Dendritic cell treated with granulocyte-macrophage colony-stimulating factor and Interleukin-4, amounts not matched to agents 40 ng/mL and 50 ng/mL, for 4 days (primary cell): ENCODE data around the gene GABRD.

Experiments used
- H3K27ac Mint-ChIP-seq: one replicate; pipeline ENCODE4 v1.8.0; 2022; ENCODE audit warnings: mild to moderate bottlenecking, mixed read lengths
- H3K27me3 Mint-ChIP-seq: one replicate; pipeline ENCODE4 v1.8.0; 2022; ENCODE audit warnings: mild to moderate bottlenecking, mixed read lengths
- H3K36me3 Mint-ChIP-seq: one replicate; pipeline ENCODE4 v1.8.0; 2022; ENCODE audit warnings: low read depth, mixed read lengths
- H3K4me1 Mint-ChIP-seq: one replicate; pipeline ENCODE4 v1.8.0; 2022; ENCODE audit warnings: low read depth, mixed read lengths
- H3K4me3 Mint-ChIP-seq: one replicate; pipeline ENCODE4 v1.8.0; 2022; ENCODE audit warnings: mild to moderate bottlenecking, moderate library complexity, mixed read lengths
- H3K9me3 Mint-ChIP-seq: one replicate; pipeline ENCODE4 v1.8.0; 2022; ENCODE audit warnings: mixed read lengths
- intact Hi-C: fragments of 100-400 bp; cut with micrococcal nuclease; formaldehyde crosslinking; loops from one replicate; pipeline ENCODE4 v1.15.0; 2022

The GABRD gene

DNA sequence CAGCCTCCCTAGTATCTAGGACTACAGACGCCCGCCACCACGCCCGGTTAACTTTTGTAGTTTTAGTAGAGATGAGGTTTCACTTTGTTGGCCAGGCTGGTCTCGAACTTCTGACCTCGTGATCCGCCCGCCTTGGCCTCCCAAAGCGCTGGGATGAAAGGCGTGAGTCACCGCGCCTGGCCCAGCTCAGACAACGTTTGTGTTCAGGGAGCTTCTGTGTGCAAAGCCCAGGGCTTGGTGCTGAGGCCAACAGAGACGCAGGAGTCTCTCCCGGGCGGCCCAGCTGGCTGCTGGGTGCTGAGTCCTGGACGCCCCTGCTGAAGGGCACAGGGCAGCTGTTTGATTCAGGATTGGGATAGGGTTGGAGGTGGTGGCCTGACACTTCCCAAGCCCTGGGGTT is 34.1 kb downstream of the GABRD start:
- Mint-ChIP-seq H3K4me3 (no peak overlapping the region), H3K27me3 (peaks cover 48% of the 10 kb centered on the region), H3K4me1 (peaks cover 9% of the 10 kb centered on the region), H3K27ac (no peak overlapping the region), H3K9me3 (no peaks in the 10 kb centered on the region), H3K36me3 (no peaks in the 10 kb centered on the region)
- intact Hi-C loops = no loop called here

DNA sequence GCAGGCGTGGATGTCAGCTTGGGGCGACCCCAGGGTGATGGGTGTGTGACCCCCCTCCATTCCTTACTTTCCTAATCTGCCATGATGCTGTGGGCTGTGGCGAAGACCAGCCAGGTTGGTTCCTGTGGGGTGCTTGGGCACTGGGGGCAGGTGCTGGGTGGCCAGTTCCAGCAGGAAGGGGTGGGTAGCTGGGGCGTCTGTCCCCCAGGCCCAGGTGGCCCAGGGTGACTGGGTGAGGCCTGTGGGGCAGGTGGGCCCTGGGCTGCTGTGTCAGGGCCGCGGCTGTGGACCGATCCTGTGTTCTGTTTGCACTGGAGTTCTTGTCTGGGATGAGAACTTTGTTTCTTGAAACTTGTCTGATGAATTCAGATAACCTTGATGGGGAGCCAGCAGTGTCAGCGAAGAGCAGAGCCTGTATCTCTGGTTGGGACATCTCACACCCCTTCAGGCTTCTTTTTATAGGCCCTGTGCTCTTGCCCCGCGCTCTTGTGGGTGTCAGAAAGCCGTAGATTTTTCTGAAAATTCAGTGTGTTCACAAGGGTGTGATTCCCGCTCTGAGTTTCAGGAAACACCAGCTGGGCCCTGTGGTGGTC is 34.7 kb downstream of the GABRD start:
- H3K27ac Mint-ChIP-seq = no peak overlapping the region
- peaks cover 9% of the 10 kb centered on the region for H3K4me1 Mint-ChIP-seq

DNA sequence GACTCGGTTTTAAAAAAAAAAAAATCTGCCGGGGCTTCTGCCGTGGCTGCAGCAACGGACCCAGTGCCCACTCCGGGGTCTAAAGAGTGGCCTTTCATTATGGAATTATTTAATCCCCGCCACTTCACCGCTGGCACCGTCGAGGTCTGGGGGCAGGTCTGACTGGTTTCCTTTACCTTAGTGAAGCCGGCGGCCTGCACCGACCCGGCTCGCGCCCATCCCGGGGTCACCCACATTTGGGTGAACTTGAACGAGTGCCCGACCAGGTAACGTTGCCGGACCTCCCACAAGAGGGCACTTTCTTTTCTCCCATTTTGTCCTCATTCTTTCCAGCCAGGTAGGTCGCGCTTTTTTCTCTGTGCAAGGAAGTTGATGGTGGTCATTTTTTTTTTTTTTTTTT is 35.4 kb downstream of the GABRD start:
- intact Hi-C loops = no loop called here
- Mint-ChIP-seq H3K4me1 (peaks cover 3% of the 10 kb centered on the region), H3K9me3 (no peaks in the 10 kb centered on the region), H3K27me3 (peaks cover 37% of the 10 kb centered on the region), H3K36me3 (no peaks in the 10 kb centered on the region), H3K27ac (no peak overlapping the region), H3K4me3 (no peak overlapping the region)

More for the DNA sequence above, 34.7 kb downstream of the GABRD start:
- intact Hi-C loops = no loop called here
- no peak overlapping the region for H3K4me3 Mint-ChIP-seq
- H3K9me3 Mint-ChIP-seq = no peaks in the 10 kb centered on the region
- no peaks in the 10 kb centered on the region for H3K36me3 Mint-ChIP-seq
- H3K27me3 Mint-ChIP-seq = peaks cover 42% of the 10 kb centered on the region

DNA sequence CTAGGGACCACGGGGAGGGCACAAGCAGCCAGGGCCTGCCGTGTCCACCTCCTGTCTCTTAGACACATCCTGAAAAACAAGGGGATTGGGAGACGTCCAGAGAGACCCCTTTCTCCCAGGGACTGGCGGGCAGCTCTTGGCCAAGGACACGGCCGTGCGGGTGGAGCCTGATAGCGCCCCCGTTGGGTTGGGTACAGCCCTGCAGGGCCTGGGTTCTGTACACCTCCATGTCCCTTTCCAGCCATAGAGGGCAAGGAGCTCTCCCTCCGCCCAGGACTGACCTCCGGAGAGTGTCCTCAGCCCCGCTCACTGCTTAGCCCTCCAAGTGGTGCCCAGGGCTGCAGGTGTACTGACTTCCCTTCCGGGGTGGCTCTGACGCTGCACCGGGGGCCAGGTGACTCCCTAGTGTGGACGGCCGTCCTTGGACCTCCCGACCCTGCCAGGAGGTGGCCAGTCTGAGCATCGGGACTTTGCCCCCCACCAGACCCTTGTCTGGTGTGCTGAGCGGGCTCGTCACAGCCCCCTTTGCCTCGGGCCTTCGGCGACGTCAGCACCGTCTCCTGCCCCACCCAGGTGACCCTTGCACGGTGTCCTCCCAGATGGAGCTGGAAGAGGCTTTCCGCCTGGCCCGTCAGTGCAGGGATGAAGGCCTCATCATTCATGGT is 36.9 kb downstream of the GABRD start:
- no peak overlapping the region for H3K27ac Mint-ChIP-seq
- no peaks in the 10 kb centered on the region for H3K9me3 Mint-ChIP-seq
- H3K4me3 Mint-ChIP-seq = no peak overlapping the region
- peaks cover 29% of the 10 kb centered on the region for H3K27me3 Mint-ChIP-seq
- no peaks in the 10 kb centered on the region for H3K36me3 Mint-ChIP-seq
- H3K4me1 Mint-ChIP-seq = no peaks in the 10 kb centered on the region
- intact Hi-C loops = no loop called here

DNA sequence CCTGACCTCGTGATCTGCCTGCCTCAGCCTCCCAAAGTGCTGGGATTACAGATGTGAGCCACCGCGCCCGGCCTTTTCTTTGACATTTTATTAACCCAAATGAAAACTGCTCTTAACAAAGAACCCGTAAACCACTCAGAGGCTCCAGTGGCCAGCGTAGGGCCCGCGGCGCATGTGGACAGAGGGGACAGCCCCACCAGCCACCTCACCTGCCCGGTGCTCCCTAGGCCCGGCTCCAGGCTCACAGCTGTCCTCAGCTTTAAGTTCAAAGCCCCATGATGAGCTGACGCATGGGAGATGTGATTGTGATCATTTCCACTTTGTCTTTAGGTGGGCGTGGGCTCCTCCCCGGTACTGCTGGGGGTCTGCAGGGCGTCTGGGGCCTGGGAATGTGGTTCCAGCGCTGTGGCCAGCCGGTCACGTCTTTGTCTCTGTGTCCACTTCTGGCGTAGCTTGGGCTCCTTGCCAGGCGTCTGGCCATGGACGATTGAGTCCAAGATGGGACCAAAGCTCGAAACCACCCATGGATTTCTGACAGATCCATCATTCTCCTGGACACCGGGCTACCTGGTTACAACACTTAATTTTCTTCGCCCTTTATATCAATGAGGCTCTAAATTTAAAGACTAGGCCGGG is 37.9 kb downstream of the GABRD start:
- H3K4me1 Mint-ChIP-seq = no peaks in the 10 kb centered on the region
- intact Hi-C loops = no loop called here
- no peak overlapping the region for H3K27ac Mint-ChIP-seq
- H3K9me3 Mint-ChIP-seq = no peaks in the 10 kb centered on the region
- H3K4me3 Mint-ChIP-seq = no peak overlapping the region
- H3K27me3 Mint-ChIP-seq = peaks cover 19% of the 10 kb centered on the region
- no peaks in the 10 kb centered on the region for H3K36me3 Mint-ChIP-seq

DNA sequence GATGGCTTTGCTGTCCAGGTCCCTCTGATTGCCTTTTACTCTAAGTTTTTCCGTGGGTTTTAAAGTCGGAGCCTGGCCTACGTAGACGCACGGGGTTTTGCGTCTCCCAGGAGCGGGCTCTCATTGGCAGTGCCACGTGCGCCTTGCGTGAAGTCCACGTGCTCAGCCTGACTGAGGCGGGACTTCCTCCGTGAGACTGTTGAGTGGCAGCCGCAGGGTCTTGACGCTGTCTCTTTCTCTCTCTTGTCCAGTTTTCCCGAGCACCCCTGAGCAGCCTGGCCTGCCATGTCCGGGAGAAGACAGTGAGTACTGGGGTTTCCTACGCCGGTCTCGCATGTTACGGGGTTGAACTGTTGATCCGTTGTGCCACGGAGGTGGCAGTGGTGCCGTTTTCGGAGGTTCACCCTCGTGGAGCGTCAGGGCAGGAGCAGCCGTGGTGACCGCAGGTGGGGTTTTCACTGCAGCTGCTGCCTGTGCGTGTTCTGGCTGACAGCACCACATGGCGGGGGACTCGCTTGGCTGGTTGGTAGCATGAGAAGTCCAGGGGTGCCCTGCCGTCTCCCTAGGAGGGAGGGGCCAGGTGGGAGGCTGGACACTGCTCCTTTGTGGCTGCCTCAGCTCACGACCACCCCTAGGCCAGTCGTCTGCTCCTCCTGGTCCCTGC is 40.3 kb downstream of the GABRD start:
- intact Hi-C loops = no loop called here
- Mint-ChIP-seq H3K4me3 (no peak overlapping the region), H3K27ac (no peak overlapping the region), H3K4me1 (no peaks in the 10 kb centered on the region), H3K9me3 (no peaks in the 10 kb centered on the region), H3K27me3 (peaks cover 10% of the 10 kb centered on the region), H3K36me3 (no peaks in the 10 kb centered on the region)

DNA sequence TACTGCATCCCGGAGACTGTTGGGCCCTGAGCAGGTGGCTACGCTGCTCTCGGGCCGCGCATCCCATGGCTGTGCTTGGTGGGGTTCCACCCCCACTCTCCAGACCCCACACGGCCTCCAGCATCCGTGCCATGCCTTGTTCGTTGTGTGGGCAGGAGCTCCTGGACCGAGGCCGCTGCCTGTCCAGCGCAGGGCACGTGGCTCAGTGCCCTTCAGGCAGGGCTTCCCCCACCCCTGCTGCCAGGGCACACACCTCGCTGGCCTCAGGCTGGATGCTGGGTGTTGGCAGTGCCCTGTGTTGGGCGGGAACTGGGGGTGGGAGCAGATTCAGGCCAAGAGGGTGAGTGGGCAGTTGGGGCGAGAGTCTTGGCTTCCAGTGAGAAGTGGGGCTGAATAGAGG is 40.9 kb downstream of the GABRD start:
- intact Hi-C loops = no loop called here
- H3K27ac Mint-ChIP-seq = no peak overlapping the region
- no peak overlapping the region for H3K4me3 Mint-ChIP-seq
- no peaks in the 10 kb centered on the region for H3K4me1 Mint-ChIP-seq
- H3K9me3 Mint-ChIP-seq = no peaks in the 10 kb centered on the region
- H3K36me3 Mint-ChIP-seq = no peaks in the 10 kb centered on the region
- peaks cover 10% of the 10 kb centered on the region for H3K27me3 Mint-ChIP-seq

DNA sequence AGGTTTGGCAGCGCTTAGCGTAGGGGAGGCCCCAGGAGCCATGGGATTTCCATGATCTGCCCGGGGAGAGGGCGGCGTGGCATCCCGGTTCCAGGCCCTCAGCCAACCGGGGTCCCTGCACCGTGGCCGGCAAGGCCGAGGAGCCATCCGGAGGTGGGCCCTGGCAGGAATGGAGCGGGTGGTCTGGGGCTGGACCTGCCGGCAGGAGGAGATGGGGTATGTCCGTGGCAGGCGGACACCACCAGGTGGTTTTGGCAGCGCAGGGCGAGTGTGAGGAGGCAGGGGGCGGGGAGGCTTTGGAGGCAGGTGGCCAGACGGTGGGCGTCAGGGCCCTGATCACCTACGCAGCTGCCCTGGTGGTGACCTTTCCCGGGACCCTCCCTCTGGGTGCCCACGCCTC is 41.4 kb downstream of the GABRD start:
- no peaks in the 10 kb centered on the region for H3K9me3 Mint-ChIP-seq
- no peaks in the 10 kb centered on the region for H3K36me3 Mint-ChIP-seq
- H3K4me3 Mint-ChIP-seq = no peak overlapping the region
- H3K27ac Mint-ChIP-seq = no peak overlapping the region
- intact Hi-C loops = no loop called here
- H3K4me1 Mint-ChIP-seq = no peaks in the 10 kb centered on the region
- peaks cover 10% of the 10 kb centered on the region for H3K27me3 Mint-ChIP-seq

DNA sequence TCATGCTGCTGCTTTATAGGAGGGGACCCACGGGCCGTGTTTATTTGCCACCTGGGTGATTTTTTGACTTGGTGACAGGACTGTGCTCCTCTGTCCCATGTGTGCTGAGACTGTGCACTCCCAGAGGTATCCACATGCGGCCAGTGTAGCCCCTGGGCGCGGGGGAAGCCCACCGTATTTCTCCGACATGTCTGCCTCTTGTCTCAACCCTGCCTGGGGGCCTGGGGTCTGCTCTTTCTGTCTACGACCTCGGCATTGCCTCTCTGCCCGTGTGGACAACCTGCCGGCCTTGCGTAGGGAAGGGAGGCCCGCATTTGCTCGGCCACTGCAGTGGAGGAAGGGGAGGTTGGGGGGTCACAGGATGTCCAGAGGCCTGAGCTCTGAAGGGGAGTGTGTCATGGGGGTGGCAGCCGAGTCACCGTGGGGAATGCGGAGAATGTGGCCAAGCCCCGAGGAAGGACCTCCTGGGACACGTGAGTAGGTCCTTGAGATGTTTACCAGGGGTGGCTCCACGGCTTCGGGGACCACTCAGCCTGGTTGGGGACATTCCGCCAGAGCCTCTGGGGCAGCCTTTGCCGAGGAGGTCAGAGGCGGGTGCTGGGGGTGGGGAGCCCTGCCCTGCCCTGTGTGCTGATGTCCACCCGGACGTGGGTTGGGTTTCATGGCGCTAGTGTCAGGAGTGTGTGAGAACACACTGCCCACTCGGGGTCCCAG is 42.1 kb downstream of the GABRD start:
- Mint-ChIP-seq H3K27me3 (peaks cover 10% of the 10 kb centered on the region), H3K36me3 (no peaks in the 10 kb centered on the region), H3K4me1 (no peaks in the 10 kb centered on the region), H3K4me3 (no peak overlapping the region), H3K9me3 (no peaks in the 10 kb centered on the region), H3K27ac (no peak overlapping the region)
- intact Hi-C loops = no loop called here

DNA sequence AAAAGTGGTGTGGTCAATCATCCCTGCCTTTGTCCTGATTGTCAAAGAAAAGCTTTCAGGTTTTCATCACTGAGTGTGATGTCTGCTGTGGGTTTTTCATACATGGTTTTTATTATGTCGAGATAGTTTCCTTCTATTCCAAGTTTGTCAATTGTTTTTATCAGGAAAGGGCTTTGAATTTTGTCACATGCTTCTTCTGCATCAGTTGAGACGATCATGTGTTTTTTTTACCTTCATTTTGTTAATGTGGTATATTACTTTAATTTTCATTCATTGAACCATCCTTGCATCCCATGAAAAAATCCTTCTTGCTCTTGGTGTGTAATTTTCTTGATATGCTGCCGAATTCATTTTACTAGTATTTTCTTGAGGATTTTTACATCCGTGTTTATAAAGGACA is 46.6 kb downstream of the GABRD start:
- H3K4me3 Mint-ChIP-seq = no peak overlapping the region
- no peaks in the 10 kb centered on the region for H3K36me3 Mint-ChIP-seq
- intact Hi-C loops = no loop called here
- no peaks in the 10 kb centered on the region for H3K4me1 Mint-ChIP-seq
- no peak overlapping the region for H3K27ac Mint-ChIP-seq
- H3K9me3 Mint-ChIP-seq = no peaks in the 10 kb centered on the region
- H3K27me3 Mint-ChIP-seq = peaks cover 9% of the 10 kb centered on the region

DNA sequence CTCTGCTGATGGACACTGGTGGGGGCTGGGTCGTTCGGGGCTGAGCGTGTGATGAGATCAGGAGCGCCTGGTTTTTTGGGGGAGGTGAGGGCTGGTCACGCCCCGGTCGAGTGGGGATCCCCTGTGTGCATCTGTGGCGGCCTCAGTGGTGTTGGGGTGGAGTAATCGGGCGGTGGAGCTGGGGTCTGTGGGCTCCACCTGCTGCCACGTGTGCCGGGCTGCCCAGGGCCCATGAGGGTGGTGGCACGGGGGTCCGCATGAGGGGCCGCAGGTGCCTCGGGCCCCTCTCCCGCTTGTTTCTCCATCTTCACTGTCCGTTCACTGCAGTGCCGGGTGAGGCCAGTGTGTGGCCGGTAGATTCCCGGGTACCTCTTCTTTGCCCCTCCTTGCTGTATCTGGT is 48.2 kb downstream of the GABRD start:
- no peak overlapping the region for H3K4me3 Mint-ChIP-seq
- H3K4me1 Mint-ChIP-seq = no peaks in the 10 kb centered on the region
- H3K36me3 Mint-ChIP-seq = no peaks in the 10 kb centered on the region
- H3K9me3 Mint-ChIP-seq = no peaks in the 10 kb centered on the region
- intact Hi-C loops = no loop called here
- no peak overlapping the region for H3K27ac Mint-ChIP-seq
- peaks cover 11% of the 10 kb centered on the region for H3K27me3 Mint-ChIP-seq

DNA sequence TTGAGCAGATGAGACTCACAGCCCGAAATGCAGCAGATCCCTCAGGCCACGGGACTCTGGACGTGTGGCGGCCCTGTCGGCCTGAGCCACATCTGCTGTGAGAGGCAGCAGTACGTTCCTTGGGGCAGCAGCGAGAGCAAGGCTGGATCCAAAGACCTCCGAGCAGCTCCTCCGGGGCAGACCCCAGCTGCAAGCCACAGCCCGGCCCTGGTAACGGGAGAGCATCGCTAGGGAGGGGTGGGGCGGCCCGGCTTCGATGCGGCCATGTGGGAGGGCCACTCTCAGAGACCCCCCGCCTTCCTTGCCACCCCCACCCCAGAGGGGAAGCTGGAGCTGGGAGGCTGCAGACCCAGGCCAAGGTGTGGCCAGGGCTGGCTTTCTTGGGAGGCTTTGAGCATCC is 48.8 kb downstream of the GABRD start:
- H3K27me3 Mint-ChIP-seq = peaks cover 10% of the 10 kb centered on the region
- H3K36me3 Mint-ChIP-seq = no peaks in the 10 kb centered on the region
- H3K4me1 Mint-ChIP-seq = no peaks in the 10 kb centered on the region
- H3K9me3 Mint-ChIP-seq = no peaks in the 10 kb centered on the region
- no peak overlapping the region for H3K4me3 Mint-ChIP-seq
- intact Hi-C loops = no loop called here
- H3K27ac Mint-ChIP-seq = no peak overlapping the region

DNA sequence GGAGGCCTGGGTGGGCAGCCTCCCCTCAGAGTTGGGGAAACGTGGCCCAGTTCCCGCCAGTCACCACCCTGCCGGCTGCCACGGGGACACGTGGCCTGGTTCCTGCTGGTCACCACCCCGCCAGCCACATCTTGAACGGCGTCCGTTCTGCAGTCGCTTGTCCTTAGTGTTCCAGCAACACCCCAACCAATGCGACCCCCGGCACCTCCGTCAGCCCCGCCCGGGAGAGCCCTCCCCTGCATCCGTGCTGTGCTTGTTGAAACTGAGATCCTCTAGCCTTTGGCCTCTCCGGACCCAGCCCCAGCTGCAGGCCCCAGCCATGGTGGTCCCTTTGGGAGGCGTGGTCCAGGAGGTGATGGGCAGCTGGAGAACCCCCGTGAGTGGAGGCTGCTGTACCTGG is 49.8 kb downstream of the GABRD start:
- H3K4me1 Mint-ChIP-seq = no peaks in the 10 kb centered on the region
- no peak overlapping the region for H3K4me3 Mint-ChIP-seq
- H3K27me3 Mint-ChIP-seq = peaks cover 6% of the 10 kb centered on the region
- no peaks in the 10 kb centered on the region for H3K36me3 Mint-ChIP-seq
- H3K9me3 Mint-ChIP-seq = no peaks in the 10 kb centered on the region
- intact Hi-C loops = no loop called here
- no peak overlapping the region for H3K27ac Mint-ChIP-seq

DNA sequence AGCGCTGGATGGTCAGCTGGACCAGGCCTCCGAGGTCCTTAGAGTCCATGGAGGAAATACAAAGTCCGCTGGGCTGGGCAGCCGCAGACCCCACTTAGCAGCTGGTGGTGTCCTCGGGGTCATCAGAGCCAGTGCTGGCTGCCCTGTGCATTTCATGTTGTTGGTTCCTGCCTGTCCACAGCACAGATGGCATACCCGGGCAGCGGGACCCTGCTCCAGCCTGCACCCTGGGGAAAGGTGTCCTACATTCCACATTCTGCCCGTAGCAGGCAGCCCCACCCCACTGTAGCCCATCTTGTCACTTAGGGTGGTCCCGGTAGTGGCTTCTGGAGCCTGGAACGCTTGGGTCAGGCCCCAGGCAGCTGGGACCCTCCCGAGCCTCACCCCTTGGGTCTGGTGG is 50.9 kb downstream of the GABRD start:
- H3K4me3 Mint-ChIP-seq = no peak overlapping the region
- no peaks in the 10 kb centered on the region for H3K9me3 Mint-ChIP-seq
- no peaks in the 10 kb centered on the region for H3K36me3 Mint-ChIP-seq
- intact Hi-C loops = no loop called here
- H3K4me1 Mint-ChIP-seq = no peaks in the 10 kb centered on the region
- H3K27ac Mint-ChIP-seq = no peak overlapping the region
- H3K27me3 Mint-ChIP-seq = peaks cover 5% of the 10 kb centered on the region
